A673 (cell line): ENCODE data around the gene PJA2.

Experiments used
- CTCF ChIP-seq: fragments of 300-800, 200-600 bp; sonication (generic); conservative IDR thresholded peaks from 2 replicates; pipeline ENCODE4 v1.5.1; 2017; ENCODE audit warnings: low read depth, mild to moderate bottlenecking, antibody characterized with exemption, low read length, moderate library complexity, mixed read lengths
- EZH2 ChIP-seq: fragments of 200-600 bp; sonication (generic); IDR thresholded peaks from 2 replicates; pipeline ENCODE4 v1.6.1; 2017; ENCODE audit warnings: borderline replicate concordance, low read depth, mild to moderate bottlenecking, mixed read lengths, antibody characterized with exemption, low read length; ENCODE audit not compliant: poor library complexity, severe bottlenecking

GRCh38 chr5:109304309-109304708, 105.5 kb downstream of the PJA2 start:
- no peak for TF ChIP-seq CTCF
- TF ChIP-seq EZH2 = no peak
